GM18951 (cell line): Measurements from ENCODE around the gene SGPP2.
"Not testable (repeated sequence)": the region's sequence is repeated elsewhere in the genome, so short reads cannot be mapped to it uniquely, and the experiment has no call there.

Source experiments
- POLR2A ChIP-seq: IDR thresholded peaks from 4 replicates; pipeline ENCODE4 v1.6.1; 2011; ENCODE audit warnings: mild to moderate bottlenecking; ENCODE audit not compliant: insufficient read length, insufficient read depth; ENCODE audit errors: extremely low read depth
- in situ Hi-C: fragments of 300-500 bp; cut with MboI; formaldehyde crosslinking; loops from one replicate; pipeline ENCODE4 v1.12.0; 2022; ENCODE audit warnings: low sequenced_read_pairs, mixed read lengths, inconsistent platforms; ENCODE audit not compliant: unreplicated experiment

Gene SGPP2

DNA sequence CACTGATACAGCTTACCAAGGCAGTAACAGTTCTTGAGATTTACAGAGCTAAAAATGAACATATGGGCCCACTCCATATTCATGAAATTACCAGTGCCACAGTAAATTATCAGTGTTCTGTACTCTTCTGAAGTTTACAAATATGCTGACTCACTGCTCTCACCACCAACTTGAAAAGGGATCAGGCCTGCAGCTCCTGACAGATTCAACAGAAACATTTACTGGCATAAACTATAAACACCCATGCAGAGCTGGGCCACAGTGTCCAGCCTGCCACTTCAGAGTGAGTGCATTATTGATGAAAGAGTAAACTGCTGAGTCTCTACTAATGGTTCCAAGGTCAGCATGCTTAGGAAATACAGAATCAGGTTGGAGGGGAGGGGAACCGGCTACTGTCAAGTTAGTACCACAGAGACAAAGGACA is 148.4 kb downstream of the SGPP2 start:
- in situ Hi-C loops: loop anchor here (25.0 kb wide), 1 partner anchor 510 kb away; no protein-coding TSS in a partner anchor
- TF ChIP-seq POLR2A: no peak

DNA sequence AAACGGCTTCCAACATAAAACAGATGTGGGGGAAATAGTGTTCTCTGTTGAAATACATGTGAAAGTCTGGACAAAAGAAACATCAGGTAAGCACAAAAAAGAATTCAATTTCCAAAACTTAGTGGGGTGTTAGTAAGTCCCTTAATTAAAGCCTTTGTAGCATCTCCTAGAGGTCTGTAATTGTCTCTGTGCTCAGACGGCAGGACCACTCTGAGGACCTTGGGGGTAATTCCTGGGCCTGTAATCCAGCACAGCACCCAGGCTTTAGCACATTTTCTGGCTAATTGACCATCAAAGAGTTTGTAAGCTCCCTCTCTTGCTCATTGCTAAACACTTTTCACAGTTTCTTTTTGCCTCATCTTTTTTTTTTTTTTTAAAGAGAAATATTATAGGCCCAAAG is 151.3 kb downstream of the SGPP2 start:
- in situ Hi-C loops: no loop called here
- no peak for TF ChIP-seq POLR2A

DNA sequence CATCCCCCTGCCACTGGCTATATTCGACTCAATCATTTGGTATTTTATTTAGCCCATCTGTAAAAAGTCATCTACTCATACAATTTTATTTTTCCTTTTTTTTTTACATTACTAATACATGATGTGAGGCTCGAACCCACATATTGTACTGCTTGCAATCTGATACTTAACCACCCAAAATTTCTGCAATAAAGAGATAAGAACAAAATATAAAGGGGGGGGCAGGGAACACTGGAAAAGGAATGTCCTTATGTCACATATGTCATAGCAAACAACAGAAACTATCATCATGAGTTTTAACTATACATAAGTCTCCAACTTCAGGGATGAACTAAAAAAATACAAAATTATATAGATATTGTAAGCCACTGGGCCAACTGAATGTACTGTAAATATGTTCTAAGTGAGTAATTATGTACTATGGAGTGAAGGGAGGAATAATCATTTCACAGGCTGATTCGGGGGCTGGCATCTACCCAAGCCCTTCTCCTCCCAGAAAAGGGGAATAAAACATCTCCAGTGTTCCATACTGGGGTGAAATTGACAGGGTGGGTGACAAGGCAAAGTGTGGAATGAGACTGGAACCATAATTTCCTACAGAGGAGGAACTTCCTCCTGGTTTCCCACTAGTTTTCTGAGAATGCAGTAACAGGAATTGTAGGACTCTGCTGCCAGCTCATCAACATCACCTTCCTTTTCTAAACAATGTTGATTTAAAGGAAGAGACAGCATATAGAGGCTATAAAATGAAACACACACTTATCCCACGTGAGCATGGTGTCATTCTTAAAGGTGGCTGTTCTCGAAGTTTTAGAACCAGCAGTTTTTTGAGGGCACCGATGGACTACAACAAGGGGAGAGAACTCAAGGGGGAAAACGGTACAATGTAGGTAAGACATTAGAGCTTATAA is 152.1 kb downstream of the SGPP2 start:
- TF ChIP-seq POLR2A: no peak
- in situ Hi-C loops: no loop called here

DNA sequence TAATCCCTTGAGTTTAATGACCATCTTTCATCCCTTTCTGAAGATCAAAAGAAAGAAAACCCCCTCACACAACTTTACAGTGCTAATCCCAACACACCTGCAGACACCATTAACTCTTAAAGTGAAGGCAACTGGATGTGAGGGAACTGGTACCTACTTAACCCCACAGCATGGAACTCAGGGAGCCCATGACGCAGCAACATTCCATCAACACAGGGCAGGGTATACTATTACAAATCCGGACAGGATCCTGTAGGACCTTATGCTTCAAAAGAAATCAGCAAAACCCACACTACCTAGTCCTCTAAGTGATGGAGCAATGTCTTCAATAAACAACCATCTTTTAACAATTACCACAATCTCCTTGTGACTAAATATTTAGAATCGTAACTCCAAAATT is 153.0 kb downstream of the SGPP2 start:
- in situ Hi-C loops: no loop called here
- TF ChIP-seq POLR2A: no peak

DNA sequence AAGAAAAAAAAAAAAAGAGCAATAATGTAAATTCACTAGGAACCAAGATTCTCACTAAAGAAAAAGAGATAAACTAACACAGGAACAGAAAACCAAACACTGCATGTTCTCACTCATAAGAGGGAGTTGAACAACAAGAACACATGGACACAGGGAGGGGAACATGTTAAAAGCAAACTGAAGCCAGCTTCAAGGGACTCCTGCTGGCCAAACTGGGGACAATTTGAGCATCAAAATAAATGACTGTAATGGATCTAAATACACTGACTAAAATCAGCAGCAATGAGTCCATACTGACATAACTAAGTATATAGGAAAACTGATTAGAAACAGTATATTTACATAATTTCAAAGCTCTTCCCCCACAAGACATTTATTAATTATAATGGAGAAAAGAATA is 158.6 kb downstream of the SGPP2 start:
- in situ Hi-C loops: no loop called here
- TF ChIP-seq POLR2A: no peak

DNA sequence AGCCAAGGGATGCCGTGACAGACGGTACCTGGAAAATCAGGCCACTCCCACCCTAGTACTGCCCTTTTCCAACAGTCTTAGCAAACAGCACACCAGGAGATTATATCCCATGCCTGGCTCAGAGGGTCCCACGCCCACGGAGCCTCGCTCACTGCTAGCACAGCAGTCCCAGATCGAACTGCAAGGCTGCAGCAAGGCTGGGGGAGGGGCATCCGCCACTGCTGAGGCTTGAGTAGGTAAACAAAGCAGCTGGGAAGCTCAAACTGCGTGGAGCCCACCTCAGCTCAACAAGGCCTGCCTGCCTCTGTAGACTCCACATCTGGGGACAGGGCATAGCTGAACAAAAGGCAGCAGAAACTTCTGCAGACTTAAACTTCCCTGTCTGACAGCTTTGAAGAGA is 160.2 kb downstream of the SGPP2 start:
- in situ Hi-C loops: not testable (repeated sequence)

DNA sequence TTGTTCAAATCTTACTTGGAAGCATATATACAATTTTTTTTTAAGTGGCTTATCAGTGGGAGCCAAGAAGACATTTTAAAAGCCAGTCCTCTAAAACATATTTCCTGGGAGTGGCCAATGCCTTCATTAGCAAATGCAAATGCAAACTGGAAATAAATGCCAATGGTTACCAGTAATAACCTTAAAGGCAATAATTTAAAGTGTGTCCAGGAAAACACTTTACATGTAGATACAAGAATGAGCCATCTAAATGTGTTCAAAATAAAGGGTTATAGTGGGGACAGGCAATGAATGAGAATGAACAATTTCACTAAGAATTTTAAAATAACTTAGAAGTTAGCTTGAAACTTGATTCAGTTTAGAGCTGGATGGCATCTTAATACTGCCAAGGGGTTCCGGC is 167.3 kb downstream of the SGPP2 start:
- no peak for TF ChIP-seq POLR2A
- in situ Hi-C loops: no loop called here

DNA sequence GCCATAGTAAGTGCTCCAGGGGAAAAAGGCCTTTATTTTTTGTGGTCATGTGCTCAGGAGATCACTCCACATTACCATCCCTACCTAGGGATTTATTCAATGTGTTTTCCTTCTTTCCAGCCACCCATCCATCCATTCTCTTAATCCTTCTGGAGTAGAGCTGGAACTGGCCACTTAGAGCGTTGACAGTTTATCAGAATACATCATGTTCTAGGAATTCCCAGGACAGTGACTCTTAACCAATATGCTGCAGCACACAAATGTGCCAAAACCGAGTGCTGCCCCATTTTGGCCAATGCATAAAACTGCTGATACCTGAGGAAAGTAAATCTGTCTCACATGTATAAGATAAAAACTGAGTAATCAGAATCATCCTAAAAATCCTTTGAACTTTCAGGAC is 167.8 kb downstream of the SGPP2 start:
- TF ChIP-seq POLR2A: no peak
- in situ Hi-C loops: no loop called here

DNA sequence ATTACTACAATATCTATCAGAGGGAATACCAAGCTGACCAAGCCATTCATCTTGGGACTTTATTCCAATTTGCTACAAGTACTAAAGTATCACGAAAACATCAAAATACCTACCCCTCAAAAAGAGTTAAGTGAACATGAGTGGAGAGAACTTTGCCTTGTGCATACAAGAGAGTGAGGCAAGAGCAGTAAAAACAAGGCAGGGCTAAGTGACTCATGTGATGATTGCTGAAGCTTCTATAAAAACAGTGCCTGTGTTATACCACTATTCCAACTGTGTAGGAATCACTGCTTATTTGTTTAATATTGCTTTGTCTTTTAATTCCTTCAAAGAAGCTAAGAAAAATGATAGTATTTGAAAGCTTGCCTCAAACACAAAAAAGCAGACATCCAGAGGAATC is 170.3 kb downstream of the SGPP2 start:
- TF ChIP-seq POLR2A: no peak
- in situ Hi-C loops: no loop called here

DNA sequence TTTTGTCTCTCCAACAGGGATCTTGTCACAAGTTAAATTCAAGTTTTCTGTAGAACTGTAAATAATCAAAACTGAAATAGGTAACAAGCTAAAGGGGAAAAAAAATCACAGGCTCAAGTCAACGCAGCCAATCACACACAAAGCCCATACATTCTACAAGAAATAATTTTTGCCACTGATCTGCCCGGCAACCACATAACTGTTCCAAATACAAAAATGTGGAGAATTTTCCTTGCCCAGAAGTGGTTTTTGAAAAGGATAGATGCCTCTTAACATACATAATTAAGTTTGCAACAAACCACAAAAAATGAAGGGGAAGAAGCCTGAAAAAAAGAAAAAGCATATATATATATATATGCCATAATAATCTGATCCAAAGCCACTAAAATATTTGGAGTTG is 171.2 kb downstream of the SGPP2 start:
- no peak for TF ChIP-seq POLR2A
- in situ Hi-C loops: no loop called here

DNA sequence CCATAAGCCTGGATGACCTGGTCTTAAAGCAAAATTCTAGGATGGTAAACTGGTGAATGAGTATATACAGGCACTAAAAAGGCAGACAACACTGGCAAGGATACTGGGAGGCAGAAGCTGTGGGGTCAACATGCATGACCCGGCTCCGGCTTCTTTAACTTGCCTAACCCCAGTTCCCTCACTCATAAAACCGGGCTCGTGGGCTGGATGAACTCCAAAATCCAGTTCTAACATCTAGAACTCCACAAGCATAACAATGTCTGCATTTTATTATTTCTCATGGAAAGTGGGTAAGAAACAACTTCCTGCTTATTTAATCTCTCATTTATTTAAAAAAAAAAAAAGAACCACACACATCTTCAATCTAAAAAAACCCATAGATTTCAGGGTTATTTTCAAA is 174.3 kb downstream of the SGPP2 start:
- in situ Hi-C loops: no loop called here

DNA sequence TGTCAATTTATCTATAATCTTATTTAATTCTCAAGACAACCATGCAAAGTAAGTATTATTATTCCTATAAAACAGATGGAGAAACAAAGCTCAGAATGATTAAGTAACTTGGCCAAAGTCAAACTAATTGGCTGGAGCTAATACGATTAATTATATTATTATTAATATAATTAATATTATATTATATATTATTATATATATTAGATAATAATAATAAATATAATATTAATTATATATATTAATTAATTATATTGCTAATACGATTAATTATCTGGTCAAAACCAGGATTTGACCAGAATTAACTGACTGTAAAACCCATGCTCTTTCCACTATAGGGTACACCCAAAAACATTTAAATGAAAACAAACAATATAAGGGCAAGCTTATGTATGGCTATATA is 179.2 kb downstream of the SGPP2 start:
- in situ Hi-C loops: no loop called here
- TF ChIP-seq POLR2A: no peak

More for the DNA sequence above, 174.3 kb downstream of the SGPP2 start:
- no peak for TF ChIP-seq POLR2A

DNA sequence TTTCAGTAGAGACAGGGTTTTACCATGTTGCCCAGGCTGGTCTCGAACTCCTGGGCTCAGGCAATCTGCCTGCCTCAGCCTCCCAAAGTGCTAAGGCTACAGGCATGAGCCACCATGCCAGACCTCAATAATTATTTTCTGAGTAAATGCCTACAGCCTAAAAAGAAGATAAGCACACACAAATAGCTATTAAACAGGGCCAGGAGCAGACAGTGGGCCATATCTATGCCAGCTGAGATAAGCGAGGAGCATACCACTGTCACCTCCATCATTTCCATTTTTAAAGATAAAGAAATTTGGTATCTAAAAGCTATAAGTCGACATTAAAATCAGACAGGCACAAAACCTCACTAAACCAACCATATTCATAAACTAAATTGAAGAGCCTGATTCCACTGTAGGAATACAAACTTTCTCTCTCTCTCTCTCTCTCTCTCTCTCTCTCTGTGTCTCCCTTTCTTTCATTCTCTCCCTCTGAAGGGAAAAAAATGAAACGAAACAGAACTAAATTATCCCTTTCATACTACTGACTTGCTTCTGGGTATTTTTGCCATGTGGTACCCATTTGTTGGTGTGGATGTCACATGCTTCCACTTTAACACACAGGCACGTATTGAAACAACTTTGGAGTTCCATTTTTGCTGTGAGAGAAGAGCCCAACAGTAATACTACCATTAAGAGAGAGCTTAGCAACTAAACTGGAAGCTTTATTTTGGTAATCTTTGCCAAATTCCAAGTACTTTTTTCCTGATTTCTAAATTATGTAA is 180.6 kb downstream of the SGPP2 start:
- in situ Hi-C loops: no loop called here

DNA sequence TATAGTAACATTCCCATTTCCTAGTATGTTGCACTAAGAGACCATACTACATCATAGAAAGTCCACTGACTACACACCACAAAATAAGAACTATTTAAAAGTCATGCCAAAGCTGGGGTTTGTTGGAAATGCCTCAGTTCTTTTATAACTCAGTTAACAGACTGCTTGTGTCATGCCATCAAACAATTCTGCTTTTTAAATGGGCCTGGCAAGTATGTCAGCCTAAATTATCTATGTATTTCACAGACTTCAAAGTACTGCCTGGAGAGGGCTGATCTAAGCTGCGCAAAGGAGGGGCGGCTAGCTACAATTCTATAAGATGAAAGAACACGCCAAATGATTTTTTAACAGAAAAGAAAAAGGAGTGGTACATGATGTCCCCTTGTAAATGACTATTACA is 182.0 kb downstream of the SGPP2 start:
- TF ChIP-seq POLR2A: no peak
- in situ Hi-C loops: no loop called here

More for the DNA sequence above, 180.6 kb downstream of the SGPP2 start:
- no peak for TF ChIP-seq POLR2A
